Panc1 (cell line): ENCODE results near the gene C1orf226. TPM values are rescaled to one million over a fixed set of nuclear protein-coding genes. Genes with fewer than 3 reads are reported as not detected.

Source experiments
- ATAC-seq: fragments of 200-7000 bp; cut with Tn5 transposase; 2 replicates; pipeline ENCODE4 v1.9.1; 2020; ENCODE audit warnings: mild to moderate bottlenecking, moderate library complexity
- BruUV-seq: library from RNA; stranded (reverse); fragments of 400-500 nt; replicated peaks from 2 replicates; lab custom pipeline; 2021; lab: Mats Ljungman, UMichigan
- CTCF ChIA-PET: fragments of 300-600 bp; sonication (Branson Sonifier 250); formaldehyde crosslinking; loops from one replicate; lab custom pipeline; 2022; ENCODE audit warnings: antibody characterized with exemption; lab: Charles Lee
- POLR2A ChIA-PET: fragments of 300-600 bp; sonication (Branson Sonifier 250); formaldehyde crosslinking; loops from one replicate; lab custom pipeline; 2022; ENCODE audit warnings: antibody characterized with exemption; lab: Charles Lee
- DNase-seq: peaks from one replicate; pipeline ENCODE4 v3.0.0-alpha.2; 2010; ENCODE audit warnings: low read depth, low spot score
- H3K27ac ChIP-seq: 2 replicates; pipeline ENCODE4 v1.5.1; 2011; ENCODE audit warnings: mild to moderate bottlenecking, low read length, inconsistent platforms
- H3K27me3 ChIP-seq: fragments of 200-500 bp; sonication (Bioruptor generic); 2 replicates; pipeline ENCODE4 v1.6.0; 2014; ENCODE audit warnings: low read length, inconsistent platforms; ENCODE audit not compliant: control insufficient read depth, insufficient read depth
- H3K36me3 ChIP-seq: fragments of 200-500 bp; sonication (Bioruptor generic); 2 replicates; pipeline ENCODE4 v1.5.1; 2014; ENCODE audit warnings: inconsistent platforms, mild to moderate bottlenecking, low read length, moderate library complexity; ENCODE audit not compliant: control insufficient read depth, insufficient read depth
- H3K4me1 ChIP-seq: 2 replicates; pipeline ENCODE4 v1.5.1; 2011; ENCODE audit warnings: inconsistent platforms, mild to moderate bottlenecking, low read length, moderate library complexity; ENCODE audit not compliant: control insufficient read depth, insufficient read depth
- H3K4me3 ChIP-seq, 2 experiments: 2 replicates each; pipeline ENCODE4 v1.5.1; 2011 to 2012; ENCODE audit warnings: low read depth in 2 of 2, low read length in 2 of 2, mild to moderate bottlenecking in 2 of 2, inconsistent platforms in 1 of 2, moderate library complexity in 1 of 2
- H3K9me3 ChIP-seq: fragments of 200-500 bp; sonication (Bioruptor generic); 2 replicates; pipeline ENCODE4 v1.5.1; 2014; ENCODE audit warnings: low read depth, mild to moderate bottlenecking, inconsistent platforms, low read length, moderate library complexity; ENCODE audit not compliant: control insufficient read depth, insufficient read depth
- POLR2AphosphoS5 ChIP-seq: IDR thresholded peaks from 2 replicates; pipeline ENCODE4 v1.6.1; 2012; ENCODE audit warnings: mild to moderate bottlenecking, low read depth, low read length, moderate library complexity
- SIN3A ChIP-seq: IDR thresholded peaks from 2 replicates; pipeline ENCODE4 v1.6.1; 2012; ENCODE audit warnings: low read depth, mild to moderate bottlenecking, low read length, moderate library complexity, borderline replicate concordance; ENCODE audit not compliant: insufficient read depth
- TCF7L2 ChIP-seq: IDR thresholded peaks from 2 replicates; pipeline ENCODE4 v1.6.1; 2011; ENCODE audit warnings: mild to moderate bottlenecking, low read depth, low read length, inconsistent platforms
- in situ Hi-C: cut with HindIII; loops from 2 replicates; pipeline ENCODE4 v1.10.0; 2016; ENCODE audit warnings: low sequenced_read_pairs, low pct_unique_long_range_greater_than_20kb
- intact Hi-C: fragments of 100-400 bp; cut with micrococcal nuclease; formaldehyde crosslinking; loops from one replicate; pipeline ENCODE4 v1.10.0; 2022; ENCODE audit not compliant: unreplicated experiment
- total RNA-seq: library from RNA; stranded (reverse); gene quantifications from one replicate; pipeline ENCODE4 v1.2.1, GENCODE V29; 2021; ENCODE audit not compliant: unreplicated experiment
- TF ChIP-seq, protein P1 (sequence below): fragments of 450-650 bp; IDR thresholded peaks from 2 replicates; pipeline ENCODE4 v1.5.1; 2017; ENCODE audit warnings: mild to moderate bottlenecking
- TF ChIP-seq, protein P2 (sequence below), 2 experiments: IDR thresholded peaks; 2 replicates each; pipeline ENCODE4 v1.6.1; 2011 to 2012; ENCODE audit warnings: low read depth in 2 of 2, control low read depth in 1 of 2, low read length in 1 of 2, mild to moderate bottlenecking in 1 of 2, moderate library complexity in 1 of 2; ENCODE audit not compliant: insufficient read depth in 1 of 2

The C1orf226 gene
- total RNA-seq, 1 experiment from 2014 or later = 38.4 TPM

DNA sequence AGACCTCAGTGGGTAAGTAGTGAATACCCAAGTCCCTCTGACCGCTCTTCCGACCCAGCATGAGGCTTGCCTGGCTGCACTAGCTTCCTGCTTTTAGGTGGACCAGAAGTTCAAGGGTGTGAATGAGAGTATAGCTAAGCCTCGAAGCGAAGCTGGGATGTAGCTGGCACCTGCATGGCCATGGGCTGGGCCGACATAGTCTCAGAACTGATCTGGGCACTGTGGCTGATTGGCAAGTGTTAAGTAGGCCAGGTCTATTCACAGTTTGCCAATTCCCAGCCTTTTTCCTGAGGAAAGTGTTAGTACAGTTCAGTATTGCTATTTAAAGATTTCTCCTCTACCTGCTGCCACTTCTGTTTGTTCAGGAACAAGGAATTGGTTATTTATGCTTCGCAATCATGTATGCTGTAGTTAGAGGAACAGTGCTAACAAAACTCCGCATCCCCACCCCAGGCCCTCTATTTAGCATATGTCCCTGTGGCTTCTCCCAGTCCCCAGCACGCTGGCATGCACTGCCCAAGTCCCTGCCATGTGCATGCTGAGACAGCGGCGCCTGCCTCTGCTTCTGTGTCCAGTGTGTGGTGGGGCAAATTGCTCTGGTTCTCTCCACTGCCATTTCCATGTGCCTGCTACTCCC is 21.2 kb upstream of the C1orf226 start:
- POLR2A ChIA-PET = no interaction called here
- CTCF ChIA-PET = no interaction called here
- DNase-seq = no peak
- no peak overlapping the region for H3K4me3 ChIP-seq
- no TSS peak for BruUV-seq
- H3K27me3 ChIP-seq = no peaks in the 10 kb centered on the region
- peaks cover 4% of the 10 kb centered on the region; the same call in 1 of the 2 replicates for H3K36me3 ChIP-seq
- TF ChIP-seq POLR2AphosphoS5 (no peak), SIN3A (no peak), TCF7L2 (no peak)
- TF ChIP-seq, protein P1, sequence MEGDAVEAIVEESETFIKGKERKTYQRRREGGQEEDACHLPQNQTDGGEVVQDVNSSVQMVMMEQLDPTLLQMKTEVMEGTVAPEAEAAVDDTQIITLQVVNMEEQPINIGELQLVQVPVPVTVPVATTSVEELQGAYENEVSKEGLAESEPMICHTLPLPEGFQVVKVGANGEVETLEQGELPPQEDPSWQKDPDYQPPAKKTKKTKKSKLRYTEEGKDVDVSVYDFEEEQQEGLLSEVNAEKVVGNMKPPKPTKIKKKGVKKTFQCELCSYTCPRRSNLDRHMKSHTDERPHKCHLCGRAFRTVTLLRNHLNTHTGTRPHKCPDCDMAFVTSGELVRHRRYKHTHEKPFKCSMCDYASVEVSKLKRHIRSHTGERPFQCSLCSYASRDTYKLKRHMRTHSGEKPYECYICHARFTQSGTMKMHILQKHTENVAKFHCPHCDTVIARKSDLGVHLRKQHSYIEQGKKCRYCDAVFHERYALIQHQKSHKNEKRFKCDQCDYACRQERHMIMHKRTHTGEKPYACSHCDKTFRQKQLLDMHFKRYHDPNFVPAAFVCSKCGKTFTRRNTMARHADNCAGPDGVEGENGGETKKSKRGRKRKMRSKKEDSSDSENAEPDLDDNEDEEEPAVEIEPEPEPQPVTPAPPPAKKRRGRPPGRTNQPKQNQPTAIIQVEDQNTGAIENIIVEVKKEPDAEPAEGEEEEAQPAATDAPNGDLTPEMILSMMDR = no peak
- TF ChIP-seq, protein P2, sequence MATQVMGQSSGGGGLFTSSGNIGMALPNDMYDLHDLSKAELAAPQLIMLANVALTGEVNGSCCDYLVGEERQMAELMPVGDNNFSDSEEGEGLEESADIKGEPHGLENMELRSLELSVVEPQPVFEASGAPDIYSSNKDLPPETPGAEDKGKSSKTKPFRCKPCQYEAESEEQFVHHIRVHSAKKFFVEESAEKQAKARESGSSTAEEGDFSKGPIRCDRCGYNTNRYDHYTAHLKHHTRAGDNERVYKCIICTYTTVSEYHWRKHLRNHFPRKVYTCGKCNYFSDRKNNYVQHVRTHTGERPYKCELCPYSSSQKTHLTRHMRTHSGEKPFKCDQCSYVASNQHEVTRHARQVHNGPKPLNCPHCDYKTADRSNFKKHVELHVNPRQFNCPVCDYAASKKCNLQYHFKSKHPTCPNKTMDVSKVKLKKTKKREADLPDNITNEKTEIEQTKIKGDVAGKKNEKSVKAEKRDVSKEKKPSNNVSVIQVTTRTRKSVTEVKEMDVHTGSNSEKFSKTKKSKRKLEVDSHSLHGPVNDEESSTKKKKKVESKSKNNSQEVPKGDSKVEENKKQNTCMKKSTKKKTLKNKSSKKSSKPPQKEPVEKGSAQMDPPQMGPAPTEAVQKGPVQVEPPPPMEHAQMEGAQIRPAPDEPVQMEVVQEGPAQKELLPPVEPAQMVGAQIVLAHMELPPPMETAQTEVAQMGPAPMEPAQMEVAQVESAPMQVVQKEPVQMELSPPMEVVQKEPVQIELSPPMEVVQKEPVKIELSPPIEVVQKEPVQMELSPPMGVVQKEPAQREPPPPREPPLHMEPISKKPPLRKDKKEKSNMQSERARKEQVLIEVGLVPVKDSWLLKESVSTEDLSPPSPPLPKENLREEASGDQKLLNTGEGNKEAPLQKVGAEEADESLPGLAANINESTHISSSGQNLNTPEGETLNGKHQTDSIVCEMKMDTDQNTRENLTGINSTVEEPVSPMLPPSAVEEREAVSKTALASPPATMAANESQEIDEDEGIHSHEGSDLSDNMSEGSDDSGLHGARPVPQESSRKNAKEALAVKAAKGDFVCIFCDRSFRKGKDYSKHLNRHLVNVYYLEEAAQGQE (IDR thresholded peaks at IDR 0.05; ENCODE audit: insufficient read depth in 1 of 2, low read depth in 2 of 2, low read length in 1 of 2) = no peak
- in situ Hi-C loops (no loop called here), intact Hi-C loops (no loop called here)
- no peaks in the 10 kb centered on the region for H3K9me3 ChIP-seq
- ATAC-seq = no peak
- no peak overlapping the region for H3K27ac ChIP-seq
- H3K4me1 ChIP-seq = no peaks in the 10 kb centered on the region

DNA sequence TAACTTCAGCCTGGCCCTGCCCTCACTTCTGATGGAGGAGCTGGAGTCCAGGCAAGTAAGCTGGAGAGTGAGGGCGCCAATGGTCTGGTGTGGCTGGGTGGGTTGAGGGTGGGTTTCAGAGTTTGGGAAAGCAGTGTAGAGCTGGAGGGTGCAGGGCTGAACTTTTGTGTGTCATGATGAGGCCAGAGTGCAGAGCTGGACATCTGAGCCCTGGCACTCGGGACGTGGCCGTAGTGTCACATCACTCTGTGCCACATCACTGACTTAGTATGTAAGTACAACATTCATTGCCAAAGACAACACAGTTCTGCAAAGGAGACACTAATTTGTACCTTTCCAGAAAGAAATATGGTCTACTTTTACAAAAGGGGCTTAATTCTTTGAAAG is 20.7 kb upstream of the C1orf226 start:
- Histone ChIP-seq H3K27me3 (no peaks in the 10 kb centered on the region), H3K9me3 (no peaks in the 10 kb centered on the region), H3K4me3 (no peak overlapping the region), H3K36me3 (peaks cover 4% of the 10 kb centered on the region; the same call in 1 of the 2 replicates), H3K27ac (no peak overlapping the region), H3K4me1 (no peaks in the 10 kb centered on the region)
- no TSS peak for BruUV-seq
- POLR2A ChIA-PET = no interaction called here
- DNase-seq = no peak
- TF ChIP-seq POLR2AphosphoS5 = no peak
- TF ChIP-seq SIN3A = no peak
- TF ChIP-seq TCF7L2 = no peak
- TF ChIP-seq, protein P2 (IDR thresholded peaks at IDR 0.05; ENCODE audit: insufficient read depth in 1 of 2, low read depth in 2 of 2, low read length in 1 of 2) = no peak
- TF ChIP-seq, protein P1 = no peak
- ATAC-seq = no peak
- in situ Hi-C loops = no loop called here
- intact Hi-C loops = no loop called here
- CTCF ChIA-PET = no interaction called here
